Mucosa of rectum (tissue), 2 donors: ENCODE data around the gene TMEM52.
A peak's percentile ranks its signal among the peaks of the same experiment; 100 is the strongest.
"Not testable (repeated sequence)": the region's sequence is repeated elsewhere in the genome, so short reads cannot be mapped to it uniquely, and the experiment has no call there.

Experiments
- H3K27ac ChIP-seq, 2 donors: one replicate each; pipeline ENCODE4 v1.7.0; 2013; ENCODE audit warnings: inconsistent platforms in 2 of 2, low read depth in 2 of 2, low read length in 2 of 2
- H3K27me3 ChIP-seq, 2 donors: one replicate each; pipeline ENCODE4 v1.7.0; 2013; ENCODE audit warnings: low read length in 2 of 2; ENCODE audit not compliant: control insufficient read depth in 2 of 2, insufficient read depth in 2 of 2
- H3K36me3 ChIP-seq, 2 donors: one replicate each; pipeline ENCODE4 v1.7.0; 2013; ENCODE audit warnings: low read length in 2 of 2; ENCODE audit not compliant: control insufficient read depth in 2 of 2, insufficient read depth in 2 of 2
- H3K4me1 ChIP-seq, 2 donors: one replicate each; pipeline ENCODE4 v1.7.0; 2013; ENCODE audit warnings: low read length in 2 of 2, mild to moderate bottlenecking in 1 of 2; ENCODE audit not compliant: control insufficient read depth in 2 of 2, insufficient read depth in 2 of 2
- H3K4me3 ChIP-seq, 2 donors: one replicate each; pipeline ENCODE4 v1.7.0; 2013; ENCODE audit warnings: low read length in 2 of 2
- H3K9ac ChIP-seq, 2 donors: one replicate each; pipeline ENCODE4 v1.7.0; 2013; ENCODE audit warnings: low read length in 2 of 2, low read depth in 1 of 2, mild to moderate bottlenecking in 1 of 2
- H3K9me3 ChIP-seq, 2 donors: one replicate each; pipeline ENCODE4 v1.7.0; 2013; ENCODE audit warnings: low read length in 2 of 2; ENCODE audit not compliant: control insufficient read depth in 2 of 2
- donor health status: healthy.
- donor health status: Normal muscosa, but diverticular disease.

The TMEM52 gene

GRCh38 chr1:1893997-1894353 lies 25.1 kb downstream of the TMEM52 start:
- Histone ChIP-seq H3K27ac (peak overlapping the region; percentile 92), H3K4me1 (peaks cover 47 to 54% of the 10 kb centered on the region in 2 donors), H3K4me3 (peak overlapping the region in 1 of 2 donors; percentile 52), H3K9ac (peak overlapping the region; percentile 41 to 62), H3K36me3 (no peaks in the 10 kb centered on the region), H3K9me3 (no peaks in the 10 kb centered on the region), H3K27me3 (peaks cover 0 to 2% of the 10 kb centered on the region in 2 donors)

DNA sequence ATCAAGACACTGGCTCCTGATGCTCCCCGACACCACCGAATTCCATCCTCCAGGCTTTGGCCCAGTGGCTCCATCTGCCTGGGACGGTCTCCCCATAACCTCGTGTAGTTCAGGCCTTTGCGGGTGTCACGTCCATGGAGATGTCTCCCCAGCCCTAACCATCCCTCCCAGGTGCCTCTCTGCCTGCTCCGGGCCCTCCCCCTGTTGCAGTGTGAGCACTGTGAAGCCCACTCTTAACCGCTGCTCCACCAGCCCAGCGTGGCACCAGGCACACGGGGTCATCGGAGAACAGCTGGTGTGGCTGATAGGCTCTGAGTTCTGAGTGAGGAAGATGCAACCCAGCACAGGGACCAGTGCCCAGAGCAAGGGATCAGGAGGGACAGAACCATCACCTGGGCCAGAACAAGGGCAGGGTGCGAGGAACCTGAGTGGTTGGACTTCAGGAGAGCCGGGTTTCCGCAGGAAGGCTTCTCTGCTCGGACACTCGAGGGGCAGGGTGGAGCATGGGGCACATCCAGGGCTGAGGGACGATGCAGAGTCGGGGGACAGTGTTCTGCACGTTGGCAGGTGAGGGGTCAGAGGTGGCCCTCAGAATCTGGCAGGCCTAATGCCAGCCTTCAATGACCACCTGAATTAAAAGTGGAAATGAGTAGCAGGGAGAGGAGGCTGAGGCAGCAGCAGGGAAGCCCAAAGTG lies 25.6 kb downstream of the TMEM52 start:
- H3K36me3 ChIP-seq = no peaks in the 10 kb centered on the region
- peak overlapping the region in 1 of 2 donors; percentile 52 for H3K4me3 ChIP-seq
- H3K27ac ChIP-seq = peak overlapping the region; percentile 92
- H3K9me3 ChIP-seq = no peaks in the 10 kb centered on the region
- H3K27me3 ChIP-seq = peaks cover 0 to 2% of the 10 kb centered on the region in 2 donors
- H3K9ac ChIP-seq = peak overlapping the region; percentile 41 to 62
- peaks cover 51 to 58% of the 10 kb centered on the region in 2 donors for H3K4me1 ChIP-seq

GRCh38 chr1:1892763-1893120 lies 26.3 kb downstream of the TMEM52 start:
- H3K4me3 ChIP-seq = peak overlapping the region; percentile 79 to 85
- H3K4me1 ChIP-seq = peaks cover 54 to 60% of the 10 kb centered on the region in 2 donors
- H3K36me3 ChIP-seq = no peaks in the 10 kb centered on the region
- H3K9ac ChIP-seq = peak overlapping the region; percentile 73 to 94
- peak overlapping the region in 1 of 2 donors; percentile 94 for H3K27ac ChIP-seq
- peaks cover 0 to 2% of the 10 kb centered on the region in 2 donors for H3K27me3 ChIP-seq
- no peaks in the 10 kb centered on the region for H3K9me3 ChIP-seq

DNA sequence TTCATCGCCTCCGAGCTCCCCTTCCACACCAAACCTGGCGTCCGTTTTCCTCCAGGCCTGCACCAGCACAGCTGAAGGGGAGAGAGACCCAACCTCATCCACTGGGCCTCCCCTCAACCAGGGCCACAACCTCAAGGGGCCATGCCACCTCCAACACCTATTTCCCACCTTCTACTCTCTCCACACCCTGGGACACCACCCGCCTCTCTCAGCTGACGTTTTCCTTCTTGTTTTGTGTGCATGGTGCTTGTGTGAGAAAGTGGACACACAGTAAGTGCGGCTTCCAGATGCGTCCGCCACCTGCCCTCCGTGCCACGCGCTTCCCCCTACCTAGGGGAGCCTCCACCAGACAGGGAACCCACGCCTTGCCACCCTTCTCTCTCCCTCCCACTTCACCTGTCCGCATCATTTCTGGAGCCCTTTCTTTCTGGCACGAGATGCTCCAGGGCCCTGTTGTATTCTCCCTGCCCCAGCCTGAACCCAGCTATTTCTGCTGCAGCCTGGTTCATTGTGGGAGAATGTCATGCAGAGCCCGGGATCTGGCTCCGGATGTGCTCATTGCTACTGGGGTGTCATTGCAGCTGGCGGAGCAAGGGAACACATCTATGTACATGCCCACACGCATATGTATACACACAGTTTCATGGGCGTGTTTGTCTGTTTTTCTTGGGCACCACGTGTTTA lies 26.9 kb downstream of the TMEM52 start:
- H3K9me3 ChIP-seq = no peaks in the 10 kb centered on the region
- peak overlapping the region; percentile 88 to 94 for H3K27ac ChIP-seq
- peak overlapping the region; percentile 73 to 94 for H3K9ac ChIP-seq
- H3K36me3 ChIP-seq = no peaks in the 10 kb centered on the region
- H3K4me3 ChIP-seq = peak overlapping the region; percentile 79 to 85
- H3K4me1 ChIP-seq = peaks cover 55% of the 10 kb centered on the region in 2 donors
- H3K27me3 ChIP-seq = peaks cover 0 to 2% of the 10 kb centered on the region in 2 donors

DNA sequence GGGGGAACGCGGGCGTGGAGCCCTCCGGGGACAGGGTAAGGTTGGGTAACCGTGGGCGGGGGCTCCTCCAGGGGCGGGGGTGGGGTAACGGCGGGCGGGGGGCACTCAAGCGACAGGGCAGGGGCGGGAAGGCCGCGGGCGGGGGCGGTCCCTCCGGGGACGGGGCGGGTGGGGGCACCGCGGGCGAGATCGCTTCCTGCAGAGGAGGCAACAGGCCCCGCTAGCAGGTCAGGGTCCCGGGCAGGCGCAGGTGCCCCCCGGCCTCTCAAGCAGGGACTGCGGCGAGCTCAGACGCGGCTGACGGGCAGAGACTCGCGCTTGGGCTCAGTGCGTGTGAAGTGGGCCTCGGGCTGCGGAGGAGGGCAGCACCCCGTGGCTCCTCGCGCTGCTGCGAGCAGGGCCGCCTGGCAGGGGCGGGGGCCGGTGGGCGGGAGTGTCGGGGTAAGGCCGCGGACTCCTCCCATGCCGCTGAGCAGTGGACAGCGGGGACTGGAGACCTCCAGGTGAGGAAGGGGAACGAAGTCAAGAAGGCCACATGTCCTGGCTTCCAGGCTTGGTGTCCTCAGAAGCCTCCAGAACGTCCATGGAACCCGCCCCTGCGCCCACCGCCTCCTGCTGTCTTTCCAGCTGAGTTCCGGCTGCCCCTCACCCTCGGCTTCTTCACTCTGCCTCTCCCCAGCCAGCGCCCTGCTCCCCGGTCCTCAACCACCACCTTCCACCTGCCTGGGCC lies 27.6 kb downstream of the TMEM52 start:
- Histone ChIP-seq H3K9me3 (no peaks in the 10 kb centered on the region), H3K9ac (peak overlapping the region; percentile 73 to 94), H3K4me3 (peak overlapping the region; percentile 79 to 85), H3K27me3 (peaks cover 0 to 2% of the 10 kb centered on the region in 2 donors), H3K27ac (peak overlapping the region; percentile 88 to 94), H3K4me1 (peaks cover 55% of the 10 kb centered on the region in 2 donors), H3K36me3 (no peaks in the 10 kb centered on the region)

- Histone ChIP-seq H3K4me3 (peak within 1 kb of the TSS; percentile 79 to 85), H3K9ac (peak within 1 kb of the TSS; percentile 81 to 94), H3K4me1 (peaks cover 50 to 52% of the 10 kb centered on the region in 2 donors), H3K36me3 (no peaks in the 10 kb centered on the region), H3K27me3 (peaks cover 0 to 2% of the 10 kb centered on the region in 2 donors), H3K9me3 (no peaks in the 10 kb centered on the region), H3K27ac (peak within 1 kb of the TSS; percentile 88 to 94)
Measured at GRCh38 chr1:1890506-1891348, 28.4 kb downstream of the TMEM52 start, which contains the start of gene GNB1. TSS of gene GNB1 (minus strand) at chr1:1891087. CDS start at chr1:1825453, 65,634 bp downstream.

DNA sequence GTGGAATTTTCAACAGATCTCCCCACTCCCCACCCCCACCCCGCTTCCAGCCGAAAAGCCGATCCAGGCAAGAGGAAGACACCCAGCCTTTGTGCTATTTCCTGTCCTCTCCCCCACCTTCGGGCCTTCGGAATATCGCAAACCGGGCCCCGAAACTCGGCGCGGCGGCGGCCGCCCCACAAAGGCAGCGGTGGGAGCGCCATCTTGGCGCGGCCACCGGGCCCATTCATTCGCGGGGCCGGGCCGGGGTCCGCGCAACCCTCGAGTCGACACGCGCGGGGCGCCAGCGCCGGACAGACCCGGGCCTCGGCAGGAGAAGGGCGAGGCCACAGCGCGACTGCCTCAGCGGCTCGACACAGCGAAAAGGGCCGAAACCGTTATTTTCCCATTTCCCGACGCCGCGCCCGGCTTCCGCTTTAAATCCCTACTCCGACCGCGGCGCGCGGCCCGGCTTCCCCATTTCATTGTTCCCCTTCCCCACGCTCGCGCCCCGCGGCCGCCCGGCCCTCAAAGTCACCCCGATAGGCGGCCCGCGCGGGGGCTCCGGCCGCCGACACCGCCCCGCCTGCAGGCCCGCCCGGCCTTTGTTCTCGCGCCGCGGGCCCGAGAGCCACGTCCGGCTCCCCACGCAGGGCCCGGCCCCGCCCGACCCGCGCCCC lies 29.1 kb downstream of the TMEM52 start:
- peaks cover 43 to 44% of the 10 kb centered on the region in 2 donors for H3K4me1 ChIP-seq
- peak overlapping the region; percentile 60 to 81 for H3K9ac ChIP-seq
- no peaks in the 10 kb centered on the region for H3K36me3 ChIP-seq
- peak overlapping the region; percentile 87 to 90 for H3K27ac ChIP-seq
- peak overlapping the region; percentile 71 to 76 for H3K4me3 ChIP-seq
- no peaks in the 10 kb centered on the region for H3K9me3 ChIP-seq
- H3K27me3 ChIP-seq = no peaks in the 10 kb centered on the region

GRCh38 chr1:1889090-1889750 lies 29.9 kb downstream of the TMEM52 start:
- Histone ChIP-seq H3K4me1 (peaks cover 36 to 37% of the 10 kb centered on the region in 2 donors), H3K4me3 (peak overlapping the region; percentile 71 to 76), H3K9ac (peak overlapping the region; percentile 60 to 81), H3K36me3 (no peaks in the 10 kb centered on the region), H3K27me3 (no peaks in the 10 kb centered on the region), H3K27ac (peak overlapping the region in 1 of 2 donors; percentile 87), H3K9me3 (no peaks in the 10 kb centered on the region)

DNA sequence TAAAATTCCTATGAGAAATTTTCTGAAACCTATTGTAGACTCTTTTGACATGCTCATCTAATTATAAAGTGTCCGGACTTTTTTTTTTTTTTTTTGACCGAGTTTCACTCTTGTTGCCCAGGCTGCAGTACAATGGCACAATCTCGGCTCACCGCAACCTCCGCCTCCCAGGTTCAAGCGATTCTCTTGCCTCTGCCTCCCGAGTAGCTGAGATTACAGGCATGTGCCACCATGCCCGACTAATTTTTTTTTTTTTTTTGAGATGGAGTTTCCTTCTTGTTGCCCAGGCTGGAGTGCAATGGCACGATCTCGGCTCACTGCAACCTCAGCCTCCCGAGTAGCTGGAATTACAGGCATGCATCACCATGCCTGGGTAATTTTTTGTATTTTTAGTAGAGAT lies 35.2 kb downstream of the TMEM52 start:
- H3K4me1 ChIP-seq = peaks cover 29 to 33% of the 10 kb centered on the region in 2 donors
- not testable (repeated sequence) for H3K36me3 ChIP-seq, H3K4me3 ChIP-seq, H3K9me3 ChIP-seq, H3K27me3 ChIP-seq, H3K27ac ChIP-seq, H3K9ac ChIP-seq
